Right atrium auricular region (tissue), 2 donors: ENCODE data around the gene ELMOD3. TPM values are rescaled to one million over a fixed set of nuclear protein-coding genes. Genes with fewer than 3 reads are reported as not detected.
A peak's percentile ranks its signal among the peaks of the same experiment; 100 is the strongest.

Experiments used
- DNase-seq: peaks from one replicate; pipeline ENCODE4 v3.0.0-alpha.2; 2019; ENCODE audit warnings: low spot score
- H3K27ac ChIP-seq, 2 donors: fragments of 200-600 bp; sonication (generic); 1 replicate in 1 of 2; 2 replicates in 1 of 2; pipeline ENCODE4 v1.5.1; 2016 to 2019
- H3K27me3 ChIP-seq, 2 donors: fragments of 200-600 bp; sonication (generic); one replicate each; pipeline versions ENCODE4 v1.5.1 to v1.6.0; 2017 to 2019
- H3K36me3 ChIP-seq: fragments of 200-600 bp; sonication (generic); one replicate; pipeline ENCODE4 v1.5.1; 2016
- H3K4me1 ChIP-seq, 2 donors: fragments of 200-600 bp; sonication (generic); one replicate each; pipeline versions ENCODE4 v1.5.1 to v1.6.0; 2017 to 2019
- H3K4me3 ChIP-seq, 2 donors: fragments of 200-600 bp; sonication (generic); 1 replicate in 1 of 2; 2 replicates in 1 of 2; pipeline ENCODE4 v1.5.1; 2017 to 2019; ENCODE audit warnings: mild to moderate bottlenecking in 1 of 2, moderate library complexity in 1 of 2
- H3K9me3 ChIP-seq, 2 donors: fragments of 200-600 bp; sonication (generic); one replicate each; pipeline ENCODE4 v1.5.1; 2019
- CTCF ChIP-seq, 2 donors: fragments of 200-600 bp; sonication (generic); IDR thresholded peaks; one replicate each; pipeline ENCODE4 v1.5.1; 2019; ENCODE audit warnings: antibody characterized with exemption in 2 of 2
- total RNA-seq, 2 donors: library from RNA; depleted of rRNA; stranded (reverse); fragments of >200 nt; gene quantifications; one replicate each; pipeline ENCODE4 v1.1.0, GENCODE V29; 2016

The ELMOD3 gene
- total RNA-seq, 2 donors from 2014 or later = 8.4 to 11.1 TPM

- Histone ChIP-seq H3K27ac (no peak overlapping the region), H3K36me3 (peaks cover 49% of the 10 kb centered on the region), H3K27me3 (no peaks in the 10 kb centered on the region), H3K4me3 (no peak overlapping the region), H3K9me3 (no peaks in the 10 kb centered on the region), H3K4me1 (no peaks in the 10 kb centered on the region)
- TF ChIP-seq CTCF (IDR thresholded peaks at IDR 0.05) = no peak
- no peak for DNase-seq
These were observed 10.1 kb upstream of the ELMOD3 start for GRCh38 chr2:85344356-85344954.

- Histone ChIP-seq H3K27me3 (no peaks in the 10 kb centered on the region), H3K4me3 (no peak overlapping the region), H3K36me3 (peaks cover 71% of the 10 kb centered on the region), H3K4me1 (peaks cover 0 to 2% of the 10 kb centered on the region in 2 donors), H3K9me3 (no peaks in the 10 kb centered on the region), H3K27ac (no peak overlapping the region)
- DNase-seq = no peak
- no peak for TF ChIP-seq CTCF (IDR thresholded peaks at IDR 0.05)
These were observed 7.0 kb upstream of the ELMOD3 start for GRCh38 chr2:85347599-85347998.

- Histone ChIP-seq H3K36me3 (peaks cover 34% of the 10 kb centered on the region), H3K9me3 (no peaks in the 10 kb centered on the region), H3K27ac (peak overlapping the region; percentile 85 to 91), H3K4me3 (peak overlapping the region; percentile 69 to 74), H3K4me1 (peaks cover 0 to 26% of the 10 kb centered on the region in 2 donors), H3K27me3 (no peaks in the 10 kb centered on the region)
- TF ChIP-seq CTCF (IDR thresholded peaks at IDR 0.05) = no peak
- DNase-seq = peak; percentile 76
These were observed 688 bp upstream of the ELMOD3 start for GRCh38 chr2:85353876-85354285.

- Histone ChIP-seq H3K4me3 (peak overlapping the region; percentile 69 to 74), H3K9me3 (no peaks in the 10 kb centered on the region), H3K4me1 (peaks cover 0 to 26% of the 10 kb centered on the region in 2 donors), H3K27me3 (no peaks in the 10 kb centered on the region), H3K27ac (peak overlapping the region; percentile 85 to 91), H3K36me3 (peaks cover 31% of the 10 kb centered on the region)
- DNase-seq = no peak
- TF ChIP-seq CTCF (IDR thresholded peaks at IDR 0.05) = no peak
These were observed 473 bp downstream of the ELMOD3 start for GRCh38 chr2:85355073-85355410.

GRCh38 chr2:85355521-85355920 lies 952 bp downstream of the ELMOD3 start:
- no peak for TF ChIP-seq CTCF (IDR thresholded peaks at IDR 0.05)
- Histone ChIP-seq H3K9me3 (no peaks in the 10 kb centered on the region), H3K4me1 (peaks cover 0 to 26% of the 10 kb centered on the region in 2 donors), H3K27me3 (no peaks in the 10 kb centered on the region), H3K27ac (no peak overlapping the region), H3K4me3 (peak overlapping the region; percentile 69 to 74), H3K36me3 (peaks cover 26% of the 10 kb centered on the region)
- no peak for DNase-seq

- Histone ChIP-seq H3K4me3 (no peak overlapping the region), H3K9me3 (no peaks in the 10 kb centered on the region), H3K27me3 (no peaks in the 10 kb centered on the region), H3K4me1 (peaks cover 0 to 26% of the 10 kb centered on the region in 2 donors), H3K27ac (no peak overlapping the region), H3K36me3 (peaks cover 20% of the 10 kb centered on the region)
- DNase-seq = no peak
- no peak for TF ChIP-seq CTCF (IDR thresholded peaks at IDR 0.05)
These were observed 1.6 kb downstream of the ELMOD3 start for GRCh38 chr2:85356186-85356585.
